HCT116 (cell line): ENCODE data around the gene KRTAP5-2. TPM values are rescaled to one million over a fixed set of nuclear protein-coding genes. Genes with fewer than 3 reads are reported as not detected.

Experiments used
- ATAC-seq: fragments of 200-7000 bp; cut with Tn5 transposase; 2 replicates; pipeline ENCODE4 v1.9.1; 2020; ENCODE audit warnings: mild to moderate bottlenecking, moderate library complexity
- BruUV-seq: library from RNA; stranded (reverse); fragments of 400-500 nt; replicated peaks from 2 replicates; lab custom pipeline; 2021; lab: Mats Ljungman, UMichigan
- CTCF ChIA-PET: fragments of 300-600 bp; sonication (Branson Sonifier 250); formaldehyde crosslinking; loops from one replicate; lab custom pipeline; 2021; ENCODE audit warnings: antibody characterized with exemption; lab: Charles Lee
- POLR2A ChIA-PET: fragments of 300-600, 350-600 bp; sonication (Branson Sonifier 250); formaldehyde crosslinking; loops from one replicate; lab custom pipeline; 2021; ENCODE audit warnings: antibody characterized with exemption; lab: Charles Lee
- RAD21 ChIA-PET, 2 experiments: fragments of 300-600 bp; sonication (Branson Sonifier 250); formaldehyde crosslinking; loops; one replicate each; lab custom pipeline; 2023; ENCODE audit warnings: low total read pairs in 2 of 2; ENCODE audit not compliant: uncharacterized antibody in 2 of 2, unreplicated experiment in 2 of 2, low non-redundant PET in 1 of 2; lab: Charles Lee
- DNase-seq: peaks from one replicate; pipeline ENCODE4 v3.0.0-alpha.2; 2010; ENCODE audit warnings: low read depth, low spot score
- H2AFZ ChIP-seq: fragments of 200-600 bp; shearing (Covaris generic), sonication (generic); 2 replicates; pipeline ENCODE4 v1.6.1; 2017; ENCODE audit warnings: low read depth, mixed run types, mixed read lengths, antibody characterized with exemption, low read length; ENCODE audit not compliant: poor library complexity, severe bottlenecking
- H3K27ac ChIP-seq: 2 replicates; pipeline ENCODE4 v1.5.1; 2012; ENCODE audit warnings: low read depth, low read length
- H3K27me3 ChIP-seq: fragments of 200-600 bp; sonication (generic); 2 replicates; pipeline ENCODE4 v1.6.1; 2016; ENCODE audit warnings: mixed run types, low read length, mixed read lengths; ENCODE audit not compliant: insufficient read depth
- H3K36me3 ChIP-seq, 2 experiments: fragments of 200-500 bp in 1 of 2; fragments of 200-600 bp in 1 of 2; sonication (Bioruptor generic) in 1 of 2; sonication (generic) in 1 of 2; 2 replicates each; pipeline versions ENCODE4 v1.5.1 to v1.6.1; 2014 to 2016; ENCODE audit warnings: low read length in 2 of 2, inconsistent platforms in 1 of 2, mixed read lengths in 1 of 2, mixed run types in 1 of 2; ENCODE audit not compliant: insufficient read depth in 2 of 2, control insufficient read depth in 1 of 2
- H3K4me1 ChIP-seq, 2 experiments: fragments of 200-600 bp in 1 of 2; sonication (generic) in 1 of 2; 2 replicates each; pipeline versions ENCODE4 v1.5.1 to v1.6.1; 2012 to 2017; ENCODE audit warnings: low read length in 2 of 2, inconsistent platforms in 1 of 2, mild to moderate bottlenecking in 1 of 2, mixed read lengths in 1 of 2, mixed run types in 1 of 2, moderate library complexity in 1 of 2; ENCODE audit not compliant: insufficient read depth in 2 of 2, control insufficient read depth in 1 of 2
- H3K4me2 ChIP-seq: fragments of 200-600 bp; sonication (generic); 2 replicates; pipeline ENCODE4 v1.6.1; 2017; ENCODE audit warnings: mixed run types, low read length, mixed read lengths
- H3K4me3 ChIP-seq, 2 experiments: fragments of 200-600 bp in 1 of 2; sonication (generic) in 1 of 2; replicated peaks in 1 of 2; 2 replicates each; pipeline ENCODE4 v1.5.1; 2011 to 2016; ENCODE audit warnings: low read length in 2 of 2, control low read depth in 1 of 2, low read depth in 1 of 2, mild to moderate bottlenecking in 1 of 2, mixed read lengths in 1 of 2, mixed run types in 1 of 2
- H3K79me2 ChIP-seq: fragments of 200-600 bp; sonication (generic); 2 replicates; pipeline ENCODE4 v1.6.1; 2017; ENCODE audit warnings: mild to moderate bottlenecking, mixed run types, low read length, moderate library complexity, mixed read lengths; ENCODE audit not compliant: insufficient read depth
- H3K9ac ChIP-seq: fragments of 200-600 bp; sonication (generic); 2 replicates; pipeline ENCODE4 v1.6.1; 2016; ENCODE audit warnings: low read length, mixed read lengths
- H3K9me2 ChIP-seq: fragments of 200-600 bp; sonication (generic), shearing (Covaris generic); 2 replicates; pipeline ENCODE4 v1.6.1; 2017; ENCODE audit warnings: mixed run types, mild to moderate bottlenecking, moderate library complexity; ENCODE audit not compliant: insufficient read depth
- H3K9me3 ChIP-seq, 2 experiments: fragments of 200-500 bp in 1 of 2; fragments of 200-600 bp in 1 of 2; sonication (Bioruptor generic) in 1 of 2; sonication (generic) in 1 of 2; 2 replicates each; pipeline ENCODE4 v1.6.1; 2014 to 2017; ENCODE audit warnings: low read length in 2 of 2, mixed read lengths in 2 of 2, inconsistent platforms in 1 of 2, low read depth in 1 of 2, mild to moderate bottlenecking in 1 of 2, mixed run types in 1 of 2, moderate library complexity in 1 of 2; ENCODE audit not compliant: control insufficient read depth in 1 of 2, insufficient read depth in 1 of 2
- H4K20me1 ChIP-seq: fragments of 200-600 bp; sonication (generic), shearing (Covaris generic); 2 replicates; pipeline ENCODE4 v1.6.1; 2017; ENCODE audit warnings: mixed run types, mild to moderate bottlenecking, moderate library complexity; ENCODE audit not compliant: insufficient read depth
- ELF1 ChIP-seq: IDR thresholded peaks from 2 replicates; pipeline ENCODE4 v1.6.1; 2012; ENCODE audit warnings: low read depth, borderline replicate concordance
- EZH2phosphoT487 ChIP-seq: fragments of 200-600 bp; IDR thresholded peaks from 2 replicates; pipeline ENCODE4 v1.6.1; 2018; ENCODE audit warnings: antibody characterized with exemption, borderline replicate concordance
- JUND ChIP-seq: IDR thresholded peaks from 2 replicates; pipeline ENCODE4 v1.6.1; 2012
- POLR2A ChIP-seq: IDR thresholded peaks from 2 replicates; pipeline ENCODE4 v1.7.0; 2011; ENCODE audit warnings: borderline replicate concordance; ENCODE audit not compliant: insufficient read depth, insufficient read length; ENCODE audit errors: extremely low read depth
- RAD21 ChIP-seq: IDR thresholded peaks from 2 replicates; pipeline ENCODE4 v1.6.1; 2012; ENCODE audit warnings: low read depth, mild to moderate bottlenecking
- SP1 ChIP-seq: IDR thresholded peaks from 2 replicates; pipeline ENCODE4 v1.6.1; 2012; ENCODE audit warnings: low read depth
- intact Hi-C: fragments of 100-400 bp; cut with micrococcal nuclease; formaldehyde crosslinking; loops from 2 replicates; pipeline ENCODE4 v1.10.0; 2022
- total RNA-seq: library from RNA; stranded (reverse); gene quantifications from one replicate; pipeline ENCODE4 v1.2.1, GENCODE V29; 2021; ENCODE audit not compliant: unreplicated experiment
- TF ChIP-seq, protein P1 (sequence below): IDR thresholded peaks from 2 replicates; pipeline ENCODE4 v1.6.1; 2012; ENCODE audit warnings: low read depth
- TF ChIP-seq, protein P2 (sequence below), 3 experiments: fragments of 200-600 bp in 1 of 3; sonication (generic) in 1 of 3; IDR thresholded peaks in 2 of 3; conservative IDR thresholded peaks in 1 of 3; 2 replicates each; pipeline ENCODE4 v1.5.1; 2012 to 2017; ENCODE audit warnings: low read depth in 2 of 3, low read length in 2 of 3, antibody characterized with exemption in 1 of 3, borderline replicate concordance in 1 of 3, control low read depth in 1 of 3, mild to moderate bottlenecking in 1 of 3, mixed read lengths in 1 of 3, mixed run types in 1 of 3, moderate library complexity in 1 of 3; ENCODE audit not compliant: insufficient read depth in 1 of 3
- TF ChIP-seq, protein P3 (sequence below): IDR thresholded peaks from 2 replicates; pipeline ENCODE4 v1.6.1; 2011; ENCODE audit warnings: mild to moderate bottlenecking, low read length, moderate library complexity; ENCODE audit not compliant: insufficient replicate concordance; ENCODE audit errors: extremely low read depth

KRTAP5-2 gene
- total RNA-seq, 1 experiment from 2014 or later, result not detected

DNA sequence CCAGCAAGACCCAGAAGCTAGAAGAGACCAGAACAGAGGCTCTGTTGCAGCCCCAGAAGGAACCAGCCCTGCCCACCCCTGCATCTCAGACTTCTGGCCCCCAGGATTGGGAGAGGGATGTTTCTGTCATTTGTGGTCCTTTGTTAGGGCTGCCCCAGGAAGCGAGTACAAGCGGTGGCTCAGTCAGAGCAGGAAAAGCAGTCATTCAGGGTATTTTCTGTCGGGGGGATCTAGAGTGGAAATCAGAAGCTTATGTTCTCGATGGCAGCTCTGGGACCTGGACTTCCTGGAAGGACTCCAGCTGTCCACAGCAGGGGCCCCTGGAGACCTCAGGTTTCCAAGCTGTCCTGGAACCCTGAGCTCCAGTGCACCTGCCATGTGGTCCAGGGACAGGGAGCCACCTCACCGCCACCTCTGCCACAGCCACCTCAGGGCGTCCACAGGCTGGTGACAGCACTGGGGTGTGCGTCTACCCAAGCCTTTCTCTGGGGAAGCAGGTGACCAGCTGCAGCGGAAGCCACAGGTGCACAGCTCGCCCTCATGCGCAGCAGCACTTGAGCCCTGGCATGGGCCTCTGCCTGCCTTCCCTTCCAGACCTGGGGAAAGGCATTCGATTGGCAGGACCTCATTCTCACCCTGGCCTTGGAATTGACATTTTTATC, 34.1 kb upstream of the KRTAP5-2 start:
- H3K4me1 ChIP-seq, result peaks cover 0 to 6% of the 10 kb centered on the region in 2 experiments; a peak in 1 of 4 replicates
- H3K79me2 ChIP-seq, result no peaks in the 10 kb centered on the region
- DNase-seq, result no peak
- H3K9ac ChIP-seq, result no peak overlapping the region
- no TSS peak for BruUV-seq
- H3K9me3 ChIP-seq, result no peaks in the 10 kb centered on the region
- TF ChIP-seq POLR2A (no peak), SP1 (no peak)
- intact Hi-C loops, result no loop called here
- peaks cover 3% of the 10 kb centered on the region; the same call in 1 of the 2 replicates for H3K27me3 ChIP-seq
- ATAC-seq, result no peak
- CTCF ChIA-PET, result interaction anchor here (1.2 to 2.1 kb wide), 5 partner anchors 9 to 201 kb away, joined by 3 to 5 read pairs (median 5); no protein-coding TSS in a partner anchor
- no peak overlapping the region for H3K4me3 ChIP-seq
- H3K36me3 ChIP-seq, result no peaks in the 10 kb centered on the region
- RAD21 ChIA-PET, result no interaction called here
- H3K4me2 ChIP-seq, result no peak overlapping the region
- POLR2A ChIA-PET, result no interaction called here
- no peaks in the 10 kb centered on the region for H4K20me1 ChIP-seq
- no peak overlapping the region for H3K27ac ChIP-seq
- no peaks in the 10 kb centered on the region for H3K9me2 ChIP-seq
- H2AFZ ChIP-seq, result no peak overlapping the region

DNA sequence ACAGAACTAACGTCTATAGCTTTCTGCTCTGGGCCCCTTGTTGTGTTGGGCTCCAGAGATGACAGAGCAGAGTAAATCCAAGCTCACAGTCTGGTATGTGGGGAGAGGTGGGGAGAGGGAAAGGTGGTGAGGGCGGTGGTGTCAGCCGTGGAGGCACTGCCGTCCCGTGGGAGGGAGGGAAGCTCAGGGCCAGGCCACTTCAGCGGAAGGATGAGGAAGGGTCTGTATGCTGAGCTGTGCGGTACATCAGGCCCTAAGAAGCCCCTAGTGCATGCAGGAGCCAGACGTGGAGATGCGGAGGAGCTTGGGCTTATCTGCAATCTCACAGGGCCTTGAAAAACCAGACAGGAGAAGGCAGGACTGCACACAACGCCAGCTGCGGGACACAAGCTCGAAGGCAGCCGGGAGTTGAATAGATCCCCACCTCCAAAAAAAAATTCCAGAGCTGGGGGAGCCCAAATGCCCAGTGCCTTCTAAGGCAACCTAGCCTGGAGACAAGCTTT, 33.0 kb upstream of the KRTAP5-2 start:
- Histone ChIP-seq H3K4me1 (peaks cover 0 to 6% of the 10 kb centered on the region in 2 experiments; a peak in 1 of 4 replicates), H3K4me3 (no peak overlapping the region), H3K36me3 (no peaks in the 10 kb centered on the region), H3K4me2 (no peak overlapping the region), H3K9me3 (no peaks in the 10 kb centered on the region), H3K27ac (no peak overlapping the region), H2AFZ (no peak overlapping the region), H3K79me2 (no peaks in the 10 kb centered on the region), H3K9ac (no peak overlapping the region), H3K27me3 (peaks cover 3% of the 10 kb centered on the region; the same call in 1 of the 2 replicates), H3K9me2 (no peaks in the 10 kb centered on the region), H4K20me1 (no peaks in the 10 kb centered on the region)
- POLR2A ChIA-PET, result no interaction called here
- CTCF ChIA-PET, result interaction anchor here (1.2 to 2.1 kb wide), 6 partner anchors 8 to 202 kb away, joined by 3 to 5 read pairs (median 4); no protein-coding TSS in a partner anchor
- intact Hi-C loops, result no loop called here
- ATAC-seq (no peak), DNase-seq (no peak)
- no TSS peak for BruUV-seq
- RAD21 ChIA-PET, result interaction anchor here in 1 of 2 experiments (0.6 kb wide), 1 partner anchor 59 kb away, joined by 3 read pairs; the partner anchor contains the start of gene DUSP8
- TF ChIP-seq EZH2phosphoT487 (no peak), SP1 (no peak), POLR2A (no peak), RAD21 (no peak), JUND (no peak), ELF1 (no peak)
- TF ChIP-seq, protein P1, sequence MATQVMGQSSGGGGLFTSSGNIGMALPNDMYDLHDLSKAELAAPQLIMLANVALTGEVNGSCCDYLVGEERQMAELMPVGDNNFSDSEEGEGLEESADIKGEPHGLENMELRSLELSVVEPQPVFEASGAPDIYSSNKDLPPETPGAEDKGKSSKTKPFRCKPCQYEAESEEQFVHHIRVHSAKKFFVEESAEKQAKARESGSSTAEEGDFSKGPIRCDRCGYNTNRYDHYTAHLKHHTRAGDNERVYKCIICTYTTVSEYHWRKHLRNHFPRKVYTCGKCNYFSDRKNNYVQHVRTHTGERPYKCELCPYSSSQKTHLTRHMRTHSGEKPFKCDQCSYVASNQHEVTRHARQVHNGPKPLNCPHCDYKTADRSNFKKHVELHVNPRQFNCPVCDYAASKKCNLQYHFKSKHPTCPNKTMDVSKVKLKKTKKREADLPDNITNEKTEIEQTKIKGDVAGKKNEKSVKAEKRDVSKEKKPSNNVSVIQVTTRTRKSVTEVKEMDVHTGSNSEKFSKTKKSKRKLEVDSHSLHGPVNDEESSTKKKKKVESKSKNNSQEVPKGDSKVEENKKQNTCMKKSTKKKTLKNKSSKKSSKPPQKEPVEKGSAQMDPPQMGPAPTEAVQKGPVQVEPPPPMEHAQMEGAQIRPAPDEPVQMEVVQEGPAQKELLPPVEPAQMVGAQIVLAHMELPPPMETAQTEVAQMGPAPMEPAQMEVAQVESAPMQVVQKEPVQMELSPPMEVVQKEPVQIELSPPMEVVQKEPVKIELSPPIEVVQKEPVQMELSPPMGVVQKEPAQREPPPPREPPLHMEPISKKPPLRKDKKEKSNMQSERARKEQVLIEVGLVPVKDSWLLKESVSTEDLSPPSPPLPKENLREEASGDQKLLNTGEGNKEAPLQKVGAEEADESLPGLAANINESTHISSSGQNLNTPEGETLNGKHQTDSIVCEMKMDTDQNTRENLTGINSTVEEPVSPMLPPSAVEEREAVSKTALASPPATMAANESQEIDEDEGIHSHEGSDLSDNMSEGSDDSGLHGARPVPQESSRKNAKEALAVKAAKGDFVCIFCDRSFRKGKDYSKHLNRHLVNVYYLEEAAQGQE, result no peak
- TF ChIP-seq, protein P2, sequence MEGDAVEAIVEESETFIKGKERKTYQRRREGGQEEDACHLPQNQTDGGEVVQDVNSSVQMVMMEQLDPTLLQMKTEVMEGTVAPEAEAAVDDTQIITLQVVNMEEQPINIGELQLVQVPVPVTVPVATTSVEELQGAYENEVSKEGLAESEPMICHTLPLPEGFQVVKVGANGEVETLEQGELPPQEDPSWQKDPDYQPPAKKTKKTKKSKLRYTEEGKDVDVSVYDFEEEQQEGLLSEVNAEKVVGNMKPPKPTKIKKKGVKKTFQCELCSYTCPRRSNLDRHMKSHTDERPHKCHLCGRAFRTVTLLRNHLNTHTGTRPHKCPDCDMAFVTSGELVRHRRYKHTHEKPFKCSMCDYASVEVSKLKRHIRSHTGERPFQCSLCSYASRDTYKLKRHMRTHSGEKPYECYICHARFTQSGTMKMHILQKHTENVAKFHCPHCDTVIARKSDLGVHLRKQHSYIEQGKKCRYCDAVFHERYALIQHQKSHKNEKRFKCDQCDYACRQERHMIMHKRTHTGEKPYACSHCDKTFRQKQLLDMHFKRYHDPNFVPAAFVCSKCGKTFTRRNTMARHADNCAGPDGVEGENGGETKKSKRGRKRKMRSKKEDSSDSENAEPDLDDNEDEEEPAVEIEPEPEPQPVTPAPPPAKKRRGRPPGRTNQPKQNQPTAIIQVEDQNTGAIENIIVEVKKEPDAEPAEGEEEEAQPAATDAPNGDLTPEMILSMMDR (IDR thresholded peaks at IDR 0.05 in 2 of 3, conservative IDR thresholded peaks at IDR 0.05 in 1 of 3; ENCODE audit: borderline replicate concordance in 1 of 3, insufficient read depth in 1 of 3, low read depth in 2 of 3, low read length in 2 of 3), result no peak
- TF ChIP-seq, protein P3, sequence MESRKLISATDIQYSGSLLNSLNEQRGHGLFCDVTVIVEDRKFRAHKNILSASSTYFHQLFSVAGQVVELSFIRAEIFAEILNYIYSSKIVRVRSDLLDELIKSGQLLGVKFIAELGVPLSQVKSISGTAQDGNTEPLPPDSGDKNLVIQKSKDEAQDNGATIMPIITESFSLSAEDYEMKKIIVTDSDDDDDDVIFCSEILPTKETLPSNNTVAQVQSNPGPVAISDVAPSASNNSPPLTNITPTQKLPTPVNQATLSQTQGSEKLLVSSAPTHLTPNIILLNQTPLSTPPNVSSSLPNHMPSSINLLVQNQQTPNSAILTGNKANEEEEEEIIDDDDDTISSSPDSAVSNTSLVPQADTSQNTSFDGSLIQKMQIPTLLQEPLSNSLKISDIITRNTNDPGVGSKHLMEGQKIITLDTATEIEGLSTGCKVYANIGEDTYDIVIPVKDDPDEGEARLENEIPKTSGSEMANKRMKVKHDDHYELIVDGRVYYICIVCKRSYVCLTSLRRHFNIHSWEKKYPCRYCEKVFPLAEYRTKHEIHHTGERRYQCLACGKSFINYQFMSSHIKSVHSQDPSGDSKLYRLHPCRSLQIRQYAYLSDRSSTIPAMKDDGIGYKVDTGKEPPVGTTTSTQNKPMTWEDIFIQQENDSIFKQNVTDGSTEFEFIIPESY, result no peak
